CD14-positive monocyte (primary cell): ENCODE data around the gene RASAL2. TPM values are rescaled to one million over a fixed set of nuclear protein-coding genes. Genes with fewer than 3 reads are reported as not detected.
A peak's percentile ranks its signal among the peaks of the same experiment; 100 is the strongest.

Source experiments
- DNase-seq, 3 donors: peaks; one replicate each; pipeline ENCODE4 v3.0.0-alpha.2; 2011 to 2022
- H2AFZ ChIP-seq: 2 replicates; pipeline ENCODE4 v1.6.0; 2012; ENCODE audit warnings: mild to moderate bottlenecking, low read depth, low read length, inconsistent platforms; ENCODE audit not compliant: insufficient read depth, poor library complexity, severe bottlenecking
- H3K27ac ChIP-seq, 2 donors: 1 replicate in 1 of 2; 2 replicates in 1 of 2; pipeline ENCODE4 v1.5.1; 2012 to 2013; ENCODE audit warnings: low read length in 2 of 2, control low read depth in 1 of 2, inconsistent platforms in 1 of 2, low read depth in 1 of 2, mild to moderate bottlenecking in 1 of 2
- H3K27me3 ChIP-seq, 2 donors: one replicate each; pipeline versions ENCODE4 v1.6.0 to v1.6.1; 2011 to 2013; ENCODE audit warnings: low read length in 2 of 2; ENCODE audit not compliant: control insufficient read depth in 2 of 2, insufficient read depth in 2 of 2
- H3K36me3 ChIP-seq, 2 donors: replicated peaks in 1 of 2; 1 replicate in 1 of 2; 2 replicates in 1 of 2; pipeline versions ENCODE4 v1.5.1 to v1.6.1; 2012 to 2013; ENCODE audit warnings: low read length in 2 of 2, control low read depth in 1 of 2, inconsistent platforms in 1 of 2, mild to moderate bottlenecking in 1 of 2; ENCODE audit not compliant: insufficient read depth in 2 of 2, control insufficient read depth in 1 of 2
- H3K4me1 ChIP-seq, 2 donors: 1 replicate in 1 of 2; 2 replicates in 1 of 2; pipeline versions ENCODE4 v1.5.1 to v1.6.1; 2012 to 2013; ENCODE audit warnings: low read length in 2 of 2, control low read depth in 1 of 2, inconsistent platforms in 1 of 2, mild to moderate bottlenecking in 1 of 2, moderate library complexity in 1 of 2; ENCODE audit not compliant: insufficient read depth in 2 of 2, control insufficient read depth in 1 of 2
- H3K4me2 ChIP-seq: replicated peaks from 2 replicates; pipeline ENCODE3; 2012; ENCODE audit warnings: low read length, moderate library complexity, mild to moderate bottlenecking; ENCODE audit not compliant: poor library complexity, severe bottlenecking; ENCODE audit errors: extremely low read depth
- H3K4me3 ChIP-seq, 3 experiments: fragments of 200-600 bp in 1 of 3; sonication (generic) in 1 of 3; replicated peaks in 1 of 3; 1 replicate in 2 of 3; 2 replicates in 1 of 3; pipeline ENCODE4 v1.5.1; 2011 to 2013; ENCODE audit warnings: low read length in 3 of 3, mild to moderate bottlenecking in 3 of 3, control low read depth in 2 of 3, low read depth in 2 of 3, inconsistent platforms in 1 of 3, moderate library complexity in 1 of 3
- H3K79me2 ChIP-seq: 2 replicates; pipeline ENCODE4 v1.6.0; 2012; ENCODE audit warnings: mild to moderate bottlenecking, control low read depth, inconsistent platforms, low read length, moderate library complexity; ENCODE audit not compliant: insufficient read depth
- H3K9ac ChIP-seq: 2 replicates; pipeline ENCODE4 v1.6.0; 2017; ENCODE audit warnings: low read length, mild to moderate bottlenecking; ENCODE audit not compliant: insufficient read depth, poor library complexity, severe bottlenecking
- H3K9me3 ChIP-seq, 2 donors: replicated peaks in 1 of 2; 1 replicate in 1 of 2; 2 replicates in 1 of 2; pipeline versions ENCODE4 v1.5.1 to v1.6.1; 2012 to 2013; ENCODE audit warnings: low read length in 2 of 2, control low read depth in 1 of 2; ENCODE audit not compliant: control insufficient read depth in 1 of 2, insufficient read depth in 1 of 2
- H4K20me1 ChIP-seq: 2 replicates; pipeline ENCODE4 v1.6.0; 2012; ENCODE audit warnings: mild to moderate bottlenecking, low read length, control low read depth, moderate library complexity; ENCODE audit not compliant: insufficient read depth
- H3K27ac Mint-ChIP-seq, 7 donors: one replicate each; pipeline ENCODE4 v1.8.0; 2020; ENCODE audit warnings: mild to moderate bottlenecking in 7 of 7, mixed read lengths in 7 of 7, moderate library complexity in 6 of 7, inconsistent platforms in 2 of 7
- H3K27me3 Mint-ChIP-seq, 3 donors: one replicate each; pipeline ENCODE4 v1.8.0; 2021 to 2022; ENCODE audit warnings: low read depth in 3 of 3, mild to moderate bottlenecking in 3 of 3, mixed read lengths in 3 of 3, moderate library complexity in 3 of 3, inconsistent platforms in 1 of 3
- H3K36me3 Mint-ChIP-seq, 2 donors: one replicate each; pipeline ENCODE4 v1.8.0; 2020; ENCODE audit warnings: mixed read lengths in 2 of 2, inconsistent platforms in 1 of 2, mild to moderate bottlenecking in 1 of 2
- H3K4me1 Mint-ChIP-seq: one replicate; pipeline ENCODE4 v1.8.0; 2020; ENCODE audit warnings: mild to moderate bottlenecking, mixed read lengths
- H3K4me3 Mint-ChIP-seq, 2 donors: one replicate each; pipeline ENCODE4 v1.8.0; 2020; ENCODE audit warnings: mild to moderate bottlenecking in 2 of 2, mixed read lengths in 2 of 2, moderate library complexity in 1 of 2
- H3K9me3 Mint-ChIP-seq, 7 donors: one replicate each; pipeline ENCODE4 v1.8.0; 2020 to 2022; ENCODE audit warnings: mixed read lengths in 7 of 7, mild to moderate bottlenecking in 6 of 7, moderate library complexity in 6 of 7, inconsistent platforms in 2 of 7
- CTCF ChIP-seq: fragments of 200-600 bp; IDR thresholded peaks from one replicate; pipeline ENCODE4 v1.8.0; 2022; ENCODE audit warnings: antibody characterized with exemption, mild to moderate bottlenecking
- WGBS: methylation state at CpG from one replicate; pipeline ENCODE4 v1.1.5; 2013; ENCODE audit warnings: missing lambda C conversion rate; ENCODE audit not compliant: insufficient coverage; 5-methylcytosine and 5-hydroxymethylcytosine counted together
- intact Hi-C, 2 donors: fragments of 100-400 bp; cut with micrococcal nuclease; formaldehyde crosslinking; loops; one replicate each; pipeline versions ENCODE4 v1.15.0 to v1.15.1; 2023
- polyA plus RNA-seq, 3 donors: library from polyadenylated mRNA; depleted of rRNA in 1 of 3; unstranded in 2 of 3; stranded (reverse) in 1 of 3; fragments of 300-500 nt in 2 of 3; fragments of >200 nt in 1 of 3; fragmentation: Illumina TruSeq in 2 of 3; gene quantifications; 1 replicate in 2 of 3; 2 replicates in 1 of 3; pipeline ENCODE4 v1.2.3, GENCODE V29; 2012 to 2021

Gene RASAL2
- polyA plus RNA-seq, 3 donors = 0.15 to 1.00 (median 0.63) TPM

- Histone ChIP-seq H3K4me2 (no peak overlapping the region), H3K27me3 (no peaks in the 10 kb centered on the region), H2AFZ (peak overlapping the region; percentile 52), H3K9ac (no peak overlapping the region), H3K36me3 (no peaks in the 10 kb centered on the region), H3K27ac (peak overlapping the region in 1 of 2 donors; percentile 57), H4K20me1 (no peaks in the 10 kb centered on the region), H3K79me2 (no peaks in the 10 kb centered on the region), H3K9me3 (no peaks in the 10 kb centered on the region), H3K4me3 (no peak overlapping the region), H3K4me1 (peaks cover 15 to 16% of the 10 kb centered on the region in 2 donors)
- Mint-ChIP-seq H3K9me3 (no peaks in the 10 kb centered on the region), H3K4me1 (peaks cover 12% of the 10 kb centered on the region), H3K4me3 (no peak overlapping the region), H3K36me3 (no peaks in the 10 kb centered on the region), H3K27me3 (peaks cover 0 to 1% (median 0%) of the 10 kb centered on the region in 3 donors), H3K27ac (peak overlapping the region in 6 of 7 donors; percentile 26 to 85 (median 80))
- no peak for TF ChIP-seq CTCF
- intact Hi-C loops = no loop called here
- WGBS = 96% methylated on average over 4 of the region's 8 CpGs
- DNase-seq = no peak
Observed at GRCh38 chr1:178066296-178066907, 27.5 kb upstream of the RASAL2 start.

- intact Hi-C loops = no loop called here
- H3K36me3 Mint-ChIP-seq = no peaks in the 10 kb centered on the region
- DNase-seq = peak; percentile 30 to 65 (median 31)
- no peak for TF ChIP-seq CTCF
- Histone ChIP-seq H4K20me1 (no peaks in the 10 kb centered on the region), H2AFZ (peak overlapping the region; percentile 52), H3K4me3 (no peak overlapping the region), H3K27ac (peak overlapping the region in 1 of 2 donors; percentile 57), H3K36me3 (no peaks in the 10 kb centered on the region), H3K4me1 (peaks cover 15 to 16% of the 10 kb centered on the region in 2 donors), H3K79me2 (no peaks in the 10 kb centered on the region), H3K9me3 (no peaks in the 10 kb centered on the region), H3K27me3 (no peaks in the 10 kb centered on the region), H3K4me2 (peak overlapping the region; percentile 3), H3K9ac (no peak overlapping the region)
- H3K27me3 Mint-ChIP-seq = peaks cover 0 to 1% (median 0%) of the 10 kb centered on the region in 3 donors
- WGBS = 6% methylated on average over 6 of the region's 6 CpGs
- H3K9me3 Mint-ChIP-seq = no peaks in the 10 kb centered on the region
- peak overlapping the region in 1 of 2 donors; percentile 33 for H3K4me3 Mint-ChIP-seq
- peaks cover 12% of the 10 kb centered on the region for H3K4me1 Mint-ChIP-seq
- peak overlapping the region; percentile 76 to 85 (median 81) for H3K27ac Mint-ChIP-seq
Observed at GRCh38 chr1:178066908-178067614, 26.8 kb upstream of the RASAL2 start.
